Activated naive CD8-positive, alpha-beta T cell treated with anti-CD3 and anti-CD28 coated beads, Interleukin-2, amount 50 U/mL, for 24 hours (primary cell): ENCODE results near the gene HAP1.
A peak's percentile ranks its signal among the peaks of the same experiment; 100 is the strongest.

ENCODE experiments used
- ATAC-seq: fragments of 150-1000 bp; cut with Tn5 transposase; one replicate; pipeline ENCODE4 v1.10.0; 2021
- DNase-seq: peaks from one replicate; pipeline ENCODE4 v3.0.0; 2021
- H3K27ac Mint-ChIP-seq: one replicate; pipeline ENCODE4 v1.8.0; 2021; ENCODE audit warnings: mild to moderate bottlenecking, mixed read lengths
- H3K27me3 Mint-ChIP-seq: one replicate; pipeline ENCODE4 v1.8.0; 2021; ENCODE audit warnings: mixed read lengths
- H3K36me3 Mint-ChIP-seq: one replicate; pipeline ENCODE4 v1.8.0; 2021; ENCODE audit warnings: low read depth, mixed read lengths
- H3K4me1 Mint-ChIP-seq: one replicate; pipeline ENCODE4 v1.8.0; 2021; ENCODE audit warnings: mixed read lengths
- H3K4me3 Mint-ChIP-seq: one replicate; pipeline ENCODE4 v1.8.0; 2021; ENCODE audit warnings: mild to moderate bottlenecking, moderate library complexity, mixed read lengths
- H3K9me3 Mint-ChIP-seq: one replicate; pipeline ENCODE4 v1.8.0; 2021; ENCODE audit warnings: mixed read lengths

HAP1 gene

DNA sequence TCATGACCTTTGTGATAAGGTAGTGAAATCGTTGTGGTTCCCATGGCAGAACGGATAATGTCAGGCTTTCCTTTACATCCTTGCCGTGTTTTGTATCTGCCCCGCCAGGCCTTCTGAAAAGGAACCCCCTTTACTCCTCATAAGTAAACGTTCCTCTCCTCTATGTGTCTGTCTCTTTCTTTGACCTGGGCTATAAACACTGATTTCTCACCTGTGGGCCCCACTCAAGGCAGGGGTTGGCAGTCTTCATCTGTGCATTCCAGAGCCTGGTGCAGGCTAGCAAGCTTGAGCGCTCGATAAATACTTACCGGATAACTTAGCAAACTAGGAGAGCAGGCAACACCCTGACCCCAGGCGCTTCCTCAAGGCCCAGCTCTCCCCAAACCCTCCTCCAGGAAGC, 7.3 kb upstream of the HAP1 start:
- DNase-seq (no peak), ATAC-seq (no peak)
- Mint-ChIP-seq H3K27ac (no peak overlapping the region), H3K4me3 (no peak overlapping the region), H3K27me3 (peaks cover 11% of the 10 kb centered on the region), H3K36me3 (no peaks in the 10 kb centered on the region), H3K4me1 (no peaks in the 10 kb centered on the region), H3K9me3 (no peaks in the 10 kb centered on the region)

GRCh38 chr17:41740506-41740905, 6.1 kb upstream of the HAP1 start:
- H3K9me3 Mint-ChIP-seq, result no peaks in the 10 kb centered on the region
- H3K36me3 Mint-ChIP-seq, result no peaks in the 10 kb centered on the region
- H3K4me1 Mint-ChIP-seq, result no peaks in the 10 kb centered on the region
- peaks cover 22% of the 10 kb centered on the region for H3K27me3 Mint-ChIP-seq
- DNase-seq, result no peak
- no peak overlapping the region for H3K27ac Mint-ChIP-seq
- H3K4me3 Mint-ChIP-seq, result no peak overlapping the region
- no peak for ATAC-seq

GRCh38 chr17:41739661-41740352, 5.4 kb upstream of the HAP1 start:
- Mint-ChIP-seq H3K9me3 (no peaks in the 10 kb centered on the region), H3K4me3 (no peak overlapping the region), H3K27me3 (peaks cover 26% of the 10 kb centered on the region), H3K36me3 (no peaks in the 10 kb centered on the region), H3K27ac (no peak overlapping the region), H3K4me1 (peaks cover 2% of the 10 kb centered on the region)
- ATAC-seq (no peak), DNase-seq (no peak)

GRCh38 chr17:41738801-41739112, 4.3 kb upstream of the HAP1 start:
- H3K9me3 Mint-ChIP-seq, result no peaks in the 10 kb centered on the region

DNA sequence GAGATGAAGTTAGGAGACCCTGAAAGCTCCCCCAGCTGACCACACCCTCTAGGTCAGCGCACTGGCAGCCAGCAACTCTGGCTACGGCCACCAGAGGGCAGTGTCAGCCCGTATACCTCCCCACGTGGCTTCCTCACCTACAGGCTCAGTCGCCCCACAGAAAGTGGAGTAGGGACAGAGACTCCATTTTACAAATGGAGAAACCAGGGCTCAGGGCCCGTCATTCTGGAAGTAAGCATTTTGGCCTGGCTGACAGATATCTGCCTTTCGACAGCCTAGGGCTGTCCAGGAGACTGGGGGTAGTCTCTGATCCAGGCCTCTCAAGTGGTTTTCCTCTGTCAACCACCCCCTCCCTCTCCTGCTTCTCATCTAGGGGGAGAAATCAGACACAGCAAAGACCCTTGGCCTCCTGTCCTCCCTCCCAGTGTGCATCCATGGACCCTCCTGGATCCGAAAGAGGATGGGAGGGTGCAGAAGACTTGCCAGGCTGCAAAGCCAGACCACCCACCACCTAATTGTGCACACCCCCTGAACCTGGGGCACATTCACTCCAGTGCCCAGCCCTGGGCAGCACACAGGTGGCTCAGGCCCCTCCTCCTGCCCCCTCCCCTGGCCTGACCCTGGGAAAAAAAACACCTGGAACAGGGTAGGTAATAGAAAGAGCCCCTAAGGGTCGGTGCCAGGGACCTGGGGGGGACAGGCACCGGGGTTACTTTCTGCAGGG, 3.8 kb upstream of the HAP1 start:
- Mint-ChIP-seq H3K4me3 (no peak overlapping the region), H3K27ac (no peak overlapping the region), H3K27me3 (peaks cover 33% of the 10 kb centered on the region), H3K36me3 (no peaks in the 10 kb centered on the region), H3K9me3 (no peaks in the 10 kb centered on the region), H3K4me1 (peaks cover 6% of the 10 kb centered on the region)
- ATAC-seq (peak; percentile 88), DNase-seq (peak; percentile 84)

More at GRCh38 chr17:41738801-41739112, 4.3 kb upstream of the HAP1 start:
- ATAC-seq, result no peak
- Mint-ChIP-seq H3K27me3 (peaks cover 29% of the 10 kb centered on the region), H3K4me1 (peaks cover 3% of the 10 kb centered on the region), H3K27ac (no peak overlapping the region), H3K36me3 (no peaks in the 10 kb centered on the region), H3K4me3 (no peak overlapping the region)
- no peak for DNase-seq

- H3K27ac Mint-ChIP-seq, result no peak overlapping the region
- no peaks in the 10 kb centered on the region for H3K9me3 Mint-ChIP-seq
- peaks cover 6% of the 10 kb centered on the region for H3K4me1 Mint-ChIP-seq
- H3K4me3 Mint-ChIP-seq, result no peak overlapping the region
- DNase-seq (no peak), ATAC-seq (no peak)
- no peaks in the 10 kb centered on the region for H3K36me3 Mint-ChIP-seq
- peaks cover 34% of the 10 kb centered on the region for H3K27me3 Mint-ChIP-seq
These were observed 3.2 kb upstream of the HAP1 start for GRCh38 chr17:41737680-41738023.

DNA sequence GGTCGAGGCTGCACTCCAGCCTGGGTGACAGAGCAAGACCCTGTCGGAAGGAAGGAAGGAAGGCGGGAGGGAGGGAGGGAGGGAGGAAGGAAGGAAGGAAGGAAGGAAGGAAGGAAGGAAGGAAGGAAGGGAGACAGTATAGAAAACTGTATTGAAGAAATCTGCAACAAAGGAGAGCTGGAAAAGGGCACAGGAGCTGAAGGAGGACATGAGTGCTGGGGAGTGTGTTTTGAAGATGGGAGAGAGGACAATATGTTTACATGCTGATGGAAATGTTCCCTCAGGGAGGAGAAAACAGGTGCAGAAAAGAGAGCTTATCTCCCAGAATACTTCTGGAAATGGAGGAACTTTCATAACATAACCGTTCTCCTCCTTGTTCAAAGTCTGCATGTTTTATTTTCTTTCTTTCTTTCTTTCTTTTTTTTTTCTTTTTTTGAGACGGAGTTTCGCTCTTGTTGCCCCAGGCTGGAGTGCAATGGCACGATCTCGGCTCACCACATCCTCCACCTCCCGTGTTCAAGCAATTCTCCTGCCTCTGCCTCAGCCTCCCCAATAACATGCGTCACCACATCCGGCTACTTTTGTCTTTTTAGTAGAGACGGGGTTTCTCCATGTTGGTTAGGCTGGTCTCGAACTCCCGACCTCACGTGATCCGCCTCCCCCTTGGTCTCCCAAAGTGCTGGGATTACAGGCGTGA, 2.7 kb upstream of the HAP1 start:
- H3K9me3 Mint-ChIP-seq, result no peaks in the 10 kb centered on the region
- peaks cover 39% of the 10 kb centered on the region for H3K27me3 Mint-ChIP-seq
- no peaks in the 10 kb centered on the region for H3K36me3 Mint-ChIP-seq
- no peak for ATAC-seq
- no peak overlapping the region for H3K27ac Mint-ChIP-seq
- peaks cover 6% of the 10 kb centered on the region for H3K4me1 Mint-ChIP-seq
- no peak for DNase-seq
- no peak overlapping the region for H3K4me3 Mint-ChIP-seq

GRCh38 chr17:41735744-41736143, 1.3 kb upstream of the HAP1 start:
- Mint-ChIP-seq H3K4me1 (peaks cover 6% of the 10 kb centered on the region), H3K27me3 (peaks cover 51% of the 10 kb centered on the region), H3K9me3 (no peaks in the 10 kb centered on the region), H3K4me3 (no peak overlapping the region), H3K36me3 (no peaks in the 10 kb centered on the region), H3K27ac (no peak overlapping the region)
- no peak for ATAC-seq
- no peak for DNase-seq

DNA sequence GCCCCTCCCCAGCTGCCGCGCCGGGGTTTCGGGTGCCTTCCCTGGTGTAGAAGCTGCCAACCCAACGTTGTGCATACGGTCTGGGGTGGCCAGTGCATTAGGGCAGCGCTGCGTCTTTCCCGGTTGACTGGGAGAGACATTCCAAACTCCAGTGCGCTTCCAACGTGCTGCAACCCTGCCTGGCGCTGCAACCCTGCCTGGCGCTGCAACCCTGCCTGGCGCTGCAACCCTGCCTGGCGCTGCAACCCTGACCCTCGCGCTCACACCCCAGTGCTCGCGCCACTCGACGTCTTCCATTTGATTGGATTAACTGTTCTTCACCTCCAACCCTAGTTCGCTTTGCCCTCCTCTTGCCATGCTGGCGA, 488 bp upstream of the HAP1 start:
- peaks cover 51% of the 10 kb centered on the region for H3K27me3 Mint-ChIP-seq
- no peak overlapping the region for H3K27ac Mint-ChIP-seq
- no peak for DNase-seq
- ATAC-seq, result no peak
- no peaks in the 10 kb centered on the region for H3K36me3 Mint-ChIP-seq
- H3K4me3 Mint-ChIP-seq, result no peak overlapping the region
- H3K9me3 Mint-ChIP-seq, result no peaks in the 10 kb centered on the region
- H3K4me1 Mint-ChIP-seq, result peaks cover 6% of the 10 kb centered on the region

DNA sequence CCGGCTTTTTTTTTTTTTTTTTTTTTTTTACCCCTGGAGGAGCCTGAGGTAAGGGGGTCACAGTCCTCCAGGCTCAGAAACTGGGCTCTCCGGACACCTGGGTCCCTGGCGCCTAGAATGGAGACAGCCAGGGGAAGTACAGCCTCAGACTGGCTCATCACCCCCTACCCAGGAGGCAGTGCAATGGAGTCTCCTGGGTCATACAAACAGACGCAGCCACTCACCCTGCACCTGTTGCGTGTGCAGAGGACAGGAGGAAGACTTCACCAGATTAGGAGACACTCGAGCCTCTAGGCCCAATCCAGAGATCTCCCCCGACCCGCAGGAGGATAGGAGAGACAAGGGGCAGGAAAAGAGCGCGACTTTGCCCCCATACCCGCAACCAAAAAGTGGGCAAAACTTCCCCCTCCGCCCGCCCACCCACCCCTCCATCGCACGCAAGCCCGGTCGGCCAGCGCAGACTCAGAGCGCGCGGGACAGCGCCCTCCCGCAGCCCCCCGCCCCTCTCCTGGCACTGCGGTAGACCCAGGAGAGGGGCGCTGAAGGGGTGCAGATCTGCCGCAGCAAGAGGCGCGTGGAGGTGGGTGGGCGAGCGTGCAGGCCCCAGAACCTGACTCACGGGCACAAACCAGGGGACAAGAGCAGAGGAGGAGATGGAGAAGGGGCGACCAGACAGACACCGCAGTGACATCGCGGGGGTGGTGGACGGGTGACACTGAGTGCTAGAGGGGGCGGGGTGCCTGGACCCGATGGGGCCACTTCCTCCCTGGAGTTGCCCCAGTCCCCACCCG, 900 bp downstream of the HAP1 start:
- no peak overlapping the region for H3K27ac Mint-ChIP-seq
- H3K36me3 Mint-ChIP-seq, result no peaks in the 10 kb centered on the region
- ATAC-seq (no peak), DNase-seq (no peak)
- no peaks in the 10 kb centered on the region for H3K9me3 Mint-ChIP-seq
- H3K27me3 Mint-ChIP-seq, result peaks cover 51% of the 10 kb centered on the region
- no peak overlapping the region for H3K4me3 Mint-ChIP-seq
- peaks cover 6% of the 10 kb centered on the region for H3K4me1 Mint-ChIP-seq

- Mint-ChIP-seq H3K27ac (no peak overlapping the region), H3K9me3 (no peaks in the 10 kb centered on the region), H3K36me3 (no peaks in the 10 kb centered on the region), H3K4me3 (no peak overlapping the region), H3K4me1 (peaks cover 6% of the 10 kb centered on the region), H3K27me3 (peaks cover 41% of the 10 kb centered on the region)
- ATAC-seq (no peak), DNase-seq (no peak)
These were observed 2.6 kb downstream of the HAP1 start for GRCh38 chr17:41731836-41732235.

- Mint-ChIP-seq H3K27ac (no peak overlapping the region), H3K27me3 (peaks cover 29% of the 10 kb centered on the region), H3K36me3 (no peaks in the 10 kb centered on the region), H3K4me3 (no peak overlapping the region), H3K4me1 (peaks cover 6% of the 10 kb centered on the region), H3K9me3 (no peaks in the 10 kb centered on the region)
- ATAC-seq, result no peak
- DNase-seq, result no peak
These were observed 4.0 kb downstream of the HAP1 start for GRCh38 chr17:41730479-41730878.

- no peaks in the 10 kb centered on the region for H3K9me3 Mint-ChIP-seq
- ATAC-seq (no peak), DNase-seq (no peak)
- H3K4me3 Mint-ChIP-seq, result no peak overlapping the region
- no peaks in the 10 kb centered on the region for H3K36me3 Mint-ChIP-seq
- no peak overlapping the region for H3K27ac Mint-ChIP-seq
- H3K4me1 Mint-ChIP-seq, result no peaks in the 10 kb centered on the region
- H3K27me3 Mint-ChIP-seq, result peaks cover 18% of the 10 kb centered on the region
These were observed 6.4 kb downstream of the HAP1 start for GRCh38 chr17:41728056-41728455.

GRCh38 chr17:41725134-41725533, 9.3 kb downstream of the HAP1 start:
- Mint-ChIP-seq H3K27ac (no peak overlapping the region), H3K27me3 (no peaks in the 10 kb centered on the region), H3K36me3 (no peaks in the 10 kb centered on the region), H3K9me3 (no peaks in the 10 kb centered on the region), H3K4me3 (no peak overlapping the region), H3K4me1 (no peaks in the 10 kb centered on the region)
- DNase-seq (no peak), ATAC-seq (no peak)
